GM19455 (cell line): ENCODE measurements around the gene CAPN9.
"Not testable (repeated sequence)": the region's sequence is repeated elsewhere in the genome, so short reads cannot be mapped to it uniquely, and the experiment has no call there.

ENCODE experiments used
- ATAC-seq: cut with Tn5 transposase; IDR thresholded peaks from one replicate; pipeline ENCODE4 v1.9.1; 2021; ENCODE audit not compliant: unreplicated experiment

CAPN9 gene

DNA sequence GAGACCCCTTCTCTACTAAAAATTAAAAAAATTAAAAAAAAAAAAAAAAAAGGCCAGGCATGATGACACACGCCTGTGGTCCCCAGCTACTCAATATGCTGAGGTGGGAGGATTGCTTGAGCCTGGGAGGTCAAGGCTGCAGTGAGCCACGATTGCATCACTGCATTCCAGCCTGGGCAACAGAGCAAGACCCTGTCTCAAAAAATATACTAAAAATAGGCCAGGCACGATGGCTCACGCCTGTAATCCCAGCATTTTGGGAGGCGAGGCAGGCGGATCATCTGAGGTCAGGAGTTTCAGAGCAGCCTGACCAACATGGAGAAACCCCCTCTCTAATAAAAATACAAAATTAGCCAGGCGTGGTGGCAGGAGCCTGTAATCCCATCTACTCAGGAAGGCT is 98.0 kb downstream of the CAPN9 start:
- ATAC-seq: not testable (repeated sequence)

DNA sequence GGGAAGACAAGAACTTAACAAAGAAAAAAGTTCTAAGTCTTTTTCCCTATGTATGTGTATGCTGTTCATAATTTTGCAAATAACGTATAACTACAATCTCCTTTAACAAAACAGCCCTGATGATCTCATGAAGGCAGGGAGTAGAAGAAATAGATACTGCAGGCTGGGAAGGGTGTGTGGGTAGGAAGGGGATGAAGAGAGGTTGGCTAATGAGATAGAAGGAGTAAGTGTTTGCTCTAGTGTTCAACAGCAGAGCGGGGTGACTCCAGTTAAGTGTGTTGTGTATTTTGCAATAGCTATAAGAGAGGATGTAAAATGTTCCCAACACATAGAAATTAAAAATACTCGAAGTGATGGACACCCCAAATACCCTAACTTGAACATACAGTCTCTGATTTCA is 101.0 kb downstream of the CAPN9 start:
- ATAC-seq: no peak

DNA sequence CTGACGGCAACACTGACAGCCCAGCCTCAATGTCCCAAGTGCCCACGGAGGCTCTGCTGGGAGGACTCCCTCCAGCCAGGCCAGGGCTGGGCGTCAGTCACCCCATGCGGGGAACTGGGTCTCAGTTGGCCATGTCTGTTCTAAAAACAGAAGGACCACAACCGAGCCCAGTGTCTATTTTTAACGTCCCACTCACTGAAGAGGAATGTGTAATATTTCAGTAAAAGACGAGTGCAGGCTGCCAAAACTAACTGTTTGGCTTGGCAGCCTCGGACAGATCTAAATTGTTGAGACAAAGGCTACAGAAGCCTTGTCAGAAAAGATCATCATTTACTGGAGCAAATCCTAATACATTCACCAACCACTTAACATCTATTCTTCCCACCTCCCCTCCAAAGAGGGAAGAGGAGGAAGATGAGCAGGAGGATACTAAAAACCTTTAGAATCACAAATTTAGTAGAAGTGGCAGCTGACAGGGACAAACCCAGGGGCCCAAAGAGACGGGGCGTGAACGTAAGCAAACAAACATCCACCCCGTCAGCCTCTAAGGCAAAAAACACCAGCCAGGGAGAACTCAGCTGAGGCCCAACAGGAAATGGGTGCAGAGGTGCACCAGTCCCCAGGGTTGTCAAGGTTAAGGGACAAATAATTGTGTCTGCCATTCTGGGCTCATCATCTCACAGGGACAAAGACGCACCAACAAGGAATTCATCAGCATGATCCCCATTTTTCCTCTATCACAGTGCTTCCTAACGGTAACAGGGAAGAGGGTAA is 102.5 kb downstream of the CAPN9 start:
- ATAC-seq: no peak

DNA sequence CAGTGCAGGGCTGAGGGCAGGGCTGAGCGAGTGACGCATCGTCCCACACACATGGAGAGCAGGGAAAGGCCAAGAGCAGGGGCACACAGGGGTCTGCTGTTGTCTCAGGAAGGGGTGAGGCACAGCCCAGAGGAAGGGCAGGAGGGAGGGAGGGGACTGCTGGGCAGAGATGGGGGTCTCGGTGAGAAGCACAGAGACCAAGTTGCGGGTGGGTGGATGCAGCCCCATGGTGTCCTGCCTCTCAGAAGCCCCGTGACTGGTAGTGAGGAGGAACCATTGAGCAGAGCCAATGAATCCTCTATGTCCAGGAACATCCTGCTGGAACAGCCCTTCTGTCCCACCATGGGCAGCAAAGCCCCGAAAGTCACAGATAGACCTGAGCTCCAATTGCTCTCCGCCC is 103.4 kb downstream of the CAPN9 start:
- no peak for ATAC-seq

DNA sequence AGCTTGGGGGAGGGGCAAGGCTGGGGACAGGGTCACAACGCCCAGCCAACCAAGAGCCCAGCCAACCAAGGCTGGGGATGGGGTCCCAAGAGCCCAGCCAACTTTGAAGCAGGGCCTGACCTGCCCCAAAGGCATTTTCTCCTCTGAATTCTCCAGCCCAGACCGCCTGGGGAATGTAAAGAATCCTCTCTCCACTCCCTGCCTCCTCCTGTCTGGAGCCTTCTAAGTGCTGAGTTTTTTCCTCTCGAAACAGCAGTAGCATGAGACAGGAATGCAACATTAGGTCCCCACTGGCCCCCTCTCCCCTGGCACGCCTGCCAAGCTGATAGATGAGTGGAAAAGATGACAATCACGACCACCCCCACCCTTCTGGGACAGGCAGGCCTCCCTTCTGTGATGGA is 104.1 kb downstream of the CAPN9 start:
- no peak for ATAC-seq
